Stimulated activated naive CD4-positive, alpha-beta T cell treated with Interleukin-2 at 50 U/mL for 16 hours (primary cell): Measurements from ENCODE around the gene SKIL.

Experiments
- DNase-seq: peaks from one replicate; lab custom pipeline; 2025; lab: John Stamatoyannopoulos, UW

The SKIL gene

DNA sequence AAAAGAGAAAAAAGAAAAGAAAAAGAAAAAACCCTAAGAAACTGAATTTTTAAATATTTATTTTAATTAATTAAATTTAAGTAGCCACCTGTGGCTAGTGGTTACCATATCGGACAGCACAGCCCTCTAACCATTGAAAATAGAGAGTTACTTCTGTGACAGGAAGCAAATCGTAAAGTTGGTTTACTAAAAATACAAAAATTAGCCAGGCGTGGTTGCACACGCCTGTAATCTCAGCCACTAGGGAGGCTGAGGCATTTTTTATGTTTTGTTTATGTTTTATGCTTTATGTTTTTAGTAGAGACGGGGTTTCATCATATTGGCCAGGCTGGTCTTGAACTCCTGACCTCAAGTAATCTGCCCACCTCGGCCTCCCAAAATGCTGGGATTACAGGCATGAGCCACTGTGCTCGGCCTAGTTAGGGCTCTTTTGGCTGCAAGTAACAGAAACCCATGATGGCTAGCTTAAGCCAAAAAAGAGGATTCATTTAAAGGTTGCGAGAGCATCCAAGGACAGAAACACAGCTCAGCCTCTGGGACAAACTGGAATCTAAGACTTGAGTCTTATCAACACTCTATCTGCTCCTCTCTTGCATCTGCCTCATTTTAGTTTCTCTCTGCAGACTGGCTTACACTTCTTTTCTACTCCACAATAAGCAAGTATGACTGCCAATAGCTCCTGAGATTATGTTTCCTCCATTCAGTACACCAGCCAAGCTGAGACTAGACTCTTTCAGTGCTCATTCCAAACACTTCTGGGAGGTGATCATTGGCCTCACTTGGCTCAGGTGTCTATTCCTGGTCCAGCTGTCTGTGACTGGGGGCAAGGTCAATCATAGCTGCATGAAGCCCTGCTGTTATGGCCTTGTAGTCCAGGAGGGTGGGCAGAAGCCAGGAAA is 6.8 kb upstream of the SKIL start:
- no peak for DNase-seq

GRCh38 chr3:170352936-170353335 is 4.6 kb upstream of the SKIL start:
- no peak for DNase-seq

DNA sequence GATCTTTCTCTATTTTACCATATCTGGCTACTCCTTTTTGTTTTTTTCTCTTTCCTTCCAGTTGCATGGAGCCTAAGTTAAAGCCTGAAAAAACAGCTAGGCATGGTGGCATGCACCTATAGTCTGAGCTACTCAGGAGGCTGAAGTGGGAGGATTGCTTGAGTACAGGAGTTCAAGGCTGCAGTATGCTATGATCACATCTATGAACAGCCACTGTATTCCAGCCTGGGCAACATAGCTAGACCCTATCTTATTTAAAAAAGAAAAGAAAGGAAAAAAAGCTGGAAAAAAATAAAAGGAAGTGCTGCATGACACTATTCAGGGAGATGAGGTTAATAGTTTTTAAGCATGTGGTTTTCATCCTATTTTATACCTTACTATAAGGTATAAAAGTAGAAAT is 4.0 kb upstream of the SKIL start:
- no peak for DNase-seq

DNA sequence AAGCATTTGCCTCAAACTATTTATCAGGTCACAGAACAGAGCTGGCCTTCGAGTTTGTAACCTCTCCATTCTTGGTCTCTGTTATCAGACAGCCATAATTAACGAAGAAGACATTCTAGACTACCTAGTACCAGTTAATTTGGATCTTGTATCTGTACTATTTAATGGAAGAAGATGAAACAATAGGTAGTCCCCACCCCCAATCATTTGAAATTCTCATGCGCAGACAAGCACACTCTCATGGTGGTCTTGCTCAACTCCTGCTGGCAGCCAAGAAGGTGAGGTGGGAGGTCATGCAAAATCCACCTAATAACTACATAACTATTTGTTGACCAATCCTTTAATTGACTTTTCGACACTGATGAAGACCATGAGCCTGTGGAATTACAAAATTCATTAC is 2.8 kb upstream of the SKIL start:
- DNase-seq: no peak

GRCh38 chr3:170355738-170356595 is 1.5 kb upstream of the SKIL start:
- no peak for DNase-seq

DNA sequence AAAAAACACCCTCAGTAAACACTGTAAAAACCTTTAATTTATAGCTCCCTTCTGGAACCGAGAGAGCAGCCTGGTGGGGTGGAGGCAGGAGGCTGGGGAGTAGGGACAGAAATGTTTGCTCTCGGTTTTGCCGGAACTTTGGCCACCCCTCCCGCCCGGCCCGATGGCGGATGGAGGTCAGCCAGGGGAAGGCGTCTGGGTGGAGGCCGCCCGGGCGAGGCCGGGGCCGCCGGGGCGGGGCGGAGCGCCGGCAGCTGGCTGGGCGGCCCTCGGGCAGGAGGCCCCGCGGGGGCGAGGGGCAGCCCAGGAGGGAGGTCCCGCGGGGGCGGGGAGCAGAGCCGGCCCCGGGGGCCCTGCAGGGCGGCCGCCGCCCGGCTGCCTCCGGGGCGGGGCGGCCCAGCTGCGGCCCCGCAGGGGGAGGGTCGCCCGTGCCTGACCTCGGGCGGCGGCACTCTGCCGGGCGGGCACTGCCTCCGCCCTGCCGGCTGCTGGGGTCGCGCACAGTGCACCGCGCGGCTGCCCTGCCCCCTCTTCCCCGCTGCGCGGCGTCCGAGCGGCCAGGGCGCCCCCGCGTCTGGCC is 829 bp upstream of the SKIL start:
- DNase-seq: peak; percentile 52

GRCh38 chr3:170358042-170359010 is 811 bp downstream of the SKIL start:
- DNase-seq: peak; percentile 54

DNA sequence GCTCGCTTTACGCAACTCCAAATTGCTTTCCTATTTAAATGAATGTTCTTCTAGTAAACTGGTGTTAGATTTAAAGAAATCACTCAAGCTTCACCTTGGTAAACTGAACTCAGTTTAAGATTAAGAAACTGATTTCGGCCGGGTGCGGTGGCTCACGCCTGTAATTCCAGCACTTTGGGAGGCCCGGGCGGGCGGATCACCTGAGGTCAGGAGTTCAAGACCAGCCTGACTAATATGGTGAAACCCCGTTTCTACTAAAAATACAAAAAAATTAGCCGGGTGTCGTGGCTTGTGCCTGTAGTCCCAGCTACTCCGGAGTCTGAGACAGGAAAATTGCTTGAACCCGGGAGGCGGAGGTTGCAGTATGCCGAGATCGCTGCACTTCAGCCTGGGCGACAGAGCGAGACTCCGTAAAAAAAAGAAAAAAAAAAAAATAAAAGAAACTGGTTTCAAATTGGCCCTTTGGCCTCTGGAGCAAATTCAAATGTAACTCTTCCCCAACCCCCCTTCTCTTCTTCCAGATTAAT is 1.7 kb downstream of the SKIL start:
- no peak for DNase-seq

- no peak for DNase-seq
Measured at GRCh38 chr3:170360466-170360865, 3.0 kb downstream of the SKIL start.

GRCh38 chr3:170360916-170361315 is 3.4 kb downstream of the SKIL start:
- DNase-seq: no peak

DNA sequence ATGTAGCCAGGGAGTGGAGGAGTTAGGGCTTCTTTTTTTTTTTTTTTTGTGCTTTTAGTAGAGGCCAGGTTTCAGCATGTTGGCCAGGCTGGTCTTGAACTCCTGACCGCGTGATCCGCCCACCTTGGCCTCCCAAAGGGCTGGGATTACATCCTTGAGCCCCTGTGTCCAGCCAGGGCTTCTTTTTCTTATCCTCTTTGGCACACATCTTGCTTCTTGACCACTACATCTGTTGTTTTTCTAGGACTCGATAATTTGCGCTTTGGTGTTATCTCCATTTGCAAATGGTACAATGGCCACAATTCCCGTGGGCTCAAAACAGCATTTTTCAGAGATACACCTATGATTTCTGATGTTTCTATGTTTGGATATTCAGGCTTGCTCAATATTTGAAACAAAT is 4.2 kb downstream of the SKIL start:
- DNase-seq: no peak

DNA sequence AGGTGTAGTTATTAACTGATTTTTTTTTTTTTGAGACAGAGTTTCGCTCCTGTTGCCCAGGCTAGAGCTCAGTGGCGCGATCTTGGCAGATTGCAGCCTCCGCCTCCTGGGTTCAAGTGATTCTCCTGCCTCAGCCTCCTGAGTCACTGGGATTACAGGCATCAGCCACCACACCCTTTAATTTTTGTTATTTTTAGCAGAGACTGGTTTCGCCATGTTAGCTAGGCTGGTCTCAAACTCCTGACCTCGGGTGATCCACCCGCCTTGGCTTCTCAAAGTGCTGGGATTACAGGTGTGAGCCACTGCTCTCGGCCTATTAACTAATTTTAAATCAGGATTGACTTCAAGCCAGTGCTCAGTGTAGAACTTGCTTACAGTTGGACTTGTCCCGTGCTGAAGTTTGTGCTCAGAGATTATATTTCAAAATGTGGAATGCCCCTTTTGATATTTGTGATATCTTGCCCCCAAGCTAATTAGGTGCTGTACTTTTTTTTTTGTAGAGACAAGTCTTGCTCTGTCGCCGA is 6.0 kb downstream of the SKIL start:
- no peak for DNase-seq

DNA sequence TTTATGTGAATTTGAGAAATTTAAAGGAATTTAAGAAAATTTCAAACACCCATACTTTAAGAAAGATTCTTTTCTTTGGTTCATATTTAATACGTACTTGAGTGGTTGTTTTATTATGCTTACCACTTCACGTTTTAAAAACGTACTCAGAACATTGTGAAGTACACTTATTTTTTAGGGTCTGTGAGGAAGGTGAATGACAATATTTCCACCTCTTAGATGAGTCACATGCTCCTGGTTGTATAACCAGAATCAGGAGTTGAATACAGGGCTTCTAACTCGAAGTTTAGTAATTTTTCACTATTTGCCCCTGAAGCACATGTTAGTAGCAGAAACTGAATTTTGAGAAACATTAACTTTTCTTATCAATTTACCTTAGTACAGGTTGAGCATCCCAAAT is 7.5 kb downstream of the SKIL start:
- DNase-seq: no peak

GRCh38 chr3:170367797-170368196 is 10.3 kb downstream of the SKIL start:
- no peak for DNase-seq

- DNase-seq: no peak
Measured at GRCh38 chr3:170368921-170369320, 11.4 kb downstream of the SKIL start.

DNA sequence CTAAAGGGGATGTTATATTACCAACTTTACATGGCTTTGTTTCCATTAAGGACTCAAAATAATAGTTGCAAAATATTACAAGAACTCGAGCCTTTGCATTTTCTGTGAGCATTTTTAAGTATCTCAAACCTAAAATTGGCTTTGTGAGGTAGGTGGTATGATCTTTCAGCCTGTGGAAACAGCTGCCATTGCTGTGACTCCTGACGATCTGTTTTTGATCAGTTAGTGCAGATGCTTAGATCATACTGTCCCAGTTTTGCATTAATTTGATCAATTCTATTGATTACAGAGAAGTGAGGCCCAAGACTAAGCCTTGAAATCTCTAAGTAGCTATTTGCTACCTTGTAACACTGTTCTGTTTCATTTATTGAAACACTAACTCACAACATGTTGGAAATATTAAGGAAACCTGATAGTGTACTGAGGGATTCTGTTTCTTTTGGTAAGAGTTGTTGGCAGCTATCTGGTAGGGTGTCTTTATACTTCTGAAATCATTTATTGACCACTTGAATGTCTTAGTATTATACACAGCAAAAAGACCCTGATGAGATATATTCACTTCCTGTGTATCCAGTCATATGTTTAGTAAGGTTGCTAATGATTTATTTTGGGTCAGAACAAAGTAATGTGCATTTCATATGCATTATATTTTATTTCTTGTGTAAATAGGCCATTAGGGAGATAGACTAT is 14.8 kb downstream of the SKIL start:
- DNase-seq: no peak

- no peak for DNase-seq
Measured at GRCh38 chr3:170383567-170383966, 26.1 kb downstream of the SKIL start.

GRCh38 chr3:170386468-170386867 is 29.0 kb downstream of the SKIL start:
- DNase-seq: no peak

- no peak for DNase-seq
Measured at GRCh38 chr3:170387950-170388349, 30.4 kb downstream of the SKIL start.

- DNase-seq: no peak
Measured at GRCh38 chr3:170391108-170391507, 33.6 kb downstream of the SKIL start.
